RCC 7860 (cell line): ENCODE data around the gene HOXC11.
A peak's percentile ranks its signal among the peaks of the same experiment; 100 is the strongest.

Experiments
- DNase-seq: peaks from one replicate; pipeline ENCODE4 v3.0.0-alpha.2; 2015; ENCODE audit warnings: low spot score
- FAIRE-seq: peaks from 2 replicates; lab custom pipeline; 2012; peaks lifted over from hg19 to GRCh38; lab: Jason Lieb, UNC

Gene HOXC11

GRCh38 chr12:53983568-53983949 lies 10.6 kb downstream of the HOXC11 start:
- FAIRE-seq (no peak), DNase-seq (no peak)

- no peak for FAIRE-seq
- no peak for DNase-seq
These were observed 11.1 kb downstream of the HOXC11 start for GRCh38 chr12:53983950-53984572.

- FAIRE-seq (no peak), DNase-seq (peak; percentile 77)
These were observed 12.2 kb downstream of the HOXC11 start, which contains the start of gene HOXC10 for GRCh38 chr12:53984901-53985691. HOXC10 (plus strand) TSS chr12:53985146; CDS start chr12:53985260, 114 bp downstream.

- no peak for DNase-seq
- no peak for FAIRE-seq
These were observed 12.7 kb downstream of the HOXC11 start for GRCh38 chr12:53985692-53985993.

GRCh38 chr12:53985994-53986685 lies 13.2 kb downstream of the HOXC11 start:
- FAIRE-seq: no peak

GRCh38 chr12:53986686-53987483 lies 14.0 kb downstream of the HOXC11 start:
- FAIRE-seq (no peak), DNase-seq (no peak)

More at GRCh38 chr12:53985994-53986685, 13.2 kb downstream of the HOXC11 start:
- DNase-seq: peak; percentile 51

GRCh38 chr12:53987787-53988230 lies 14.9 kb downstream of the HOXC11 start:
- FAIRE-seq: no peak
- DNase-seq: no peak

GRCh38 chr12:53988541-53989226 lies 15.8 kb downstream of the HOXC11 start:
- DNase-seq: no peak
- no peak for FAIRE-seq

GRCh38 chr12:53989227-53990113 lies 16.5 kb downstream of the HOXC11 start:
- DNase-seq (no peak), FAIRE-seq (no peak)

GRCh38 chr12:53990311-53991076 lies 17.6 kb downstream of the HOXC11 start:
- FAIRE-seq (peak; percentile 90), DNase-seq (peak; percentile 49)

GRCh38 chr12:53991077-53991460 lies 18.1 kb downstream of the HOXC11 start:
- DNase-seq: peak; percentile 67

GRCh38 chr12:53992377-53992889 lies 19.5 kb downstream of the HOXC11 start:
- FAIRE-seq: no peak
- DNase-seq: no peak

More at GRCh38 chr12:53991077-53991460, 18.1 kb downstream of the HOXC11 start:
- peak; percentile 81 for FAIRE-seq

- DNase-seq (no peak), FAIRE-seq (no peak)
These were observed 20.5 kb downstream of the HOXC11 start for GRCh38 chr12:53993162-53994008.

- no peak for FAIRE-seq
- DNase-seq: no peak
These were observed 21.0 kb downstream of the HOXC11 start for GRCh38 chr12:53994009-53994263.

- DNase-seq (peak; percentile 32), FAIRE-seq (no peak)
These were observed 21.5 kb downstream of the HOXC11 start for GRCh38 chr12:53994264-53995001.

GRCh38 chr12:53995002-53995377 lies 22.1 kb downstream of the HOXC11 start:
- DNase-seq (no peak), FAIRE-seq (no peak)
